BLaER1 (cell line): Measurements from ENCODE around the gene AIMP2.

Experiments used
- H3K27ac ChIP-seq: shearing (Covaris generic); formaldehyde crosslinking; 2 replicates; pipeline ENCODE4 v1.8.1; 2022
- H3K27me3 ChIP-seq: shearing (Covaris generic); formaldehyde crosslinking; 2 replicates; pipeline ENCODE4 v1.8.1; 2022
- H3K36me3 ChIP-seq: shearing (Covaris generic); formaldehyde crosslinking; 2 replicates; pipeline ENCODE4 v1.8.1; 2022
- H3K4me1 ChIP-seq: shearing (Covaris generic); formaldehyde crosslinking; 2 replicates; pipeline ENCODE4 v1.8.1; 2022
- H3K4me2 ChIP-seq: shearing (Covaris generic); formaldehyde crosslinking; 2 replicates; pipeline ENCODE4 v1.8.1; 2022
- H3K4me3 ChIP-seq: shearing (Covaris generic); formaldehyde crosslinking; 2 replicates; pipeline ENCODE4 v1.8.1; 2022
- H3K9ac ChIP-seq: shearing (Covaris generic); formaldehyde crosslinking; 2 replicates; pipeline ENCODE4 v1.8.1; 2022
- H3K9me3 ChIP-seq: shearing (Covaris generic); formaldehyde crosslinking; 2 replicates; pipeline ENCODE4 v1.8.1; 2022
- H4K20me1 ChIP-seq: shearing (Covaris generic); formaldehyde crosslinking; 2 replicates; pipeline ENCODE4 v1.8.1; 2022
- Cebpa-rat ChIP-seq: shearing (Covaris generic); IDR thresholded peaks from 2 replicates; pipeline ENCODE4 v1.8.1; 2022

The AIMP2 gene

GRCh38 chr7:6011541-6011940, 2.5 kb downstream of the AIMP2 start:
- H3K4me3 ChIP-seq = no peak overlapping the region

GRCh38 chr7:6012355-6013104, 3.5 kb downstream of the AIMP2 start:
- H3K4me3 ChIP-seq = no peak overlapping the region
- H3K27ac ChIP-seq = no peak overlapping the region
- H3K27me3 ChIP-seq = no peaks in the 10 kb centered on the region
- H3K4me1 ChIP-seq = peaks cover 44% of the 10 kb centered on the region
- H3K4me2 ChIP-seq = no peak overlapping the region
- no peak overlapping the region for H3K9ac ChIP-seq
- peaks cover 67% of the 10 kb centered on the region for H3K36me3 ChIP-seq
- no peaks in the 10 kb centered on the region for H3K9me3 ChIP-seq
- H4K20me1 ChIP-seq = peaks cover 36% of the 10 kb centered on the region
- 0 out of 2 replicates have a peak, but pooled peaks have one; percentile 65 for TF ChIP-seq Cebpa-rat

More at GRCh38 chr7:6011541-6011940, 2.5 kb downstream of the AIMP2 start:
- no peak for TF ChIP-seq Cebpa-rat
- Histone ChIP-seq H3K9ac (no peak overlapping the region), H3K27me3 (no peaks in the 10 kb centered on the region), H3K36me3 (peaks cover 57% of the 10 kb centered on the region), H3K9me3 (no peaks in the 10 kb centered on the region), H4K20me1 (peaks cover 31% of the 10 kb centered on the region), H3K4me1 (peaks cover 50% of the 10 kb centered on the region), H3K27ac (no peak overlapping the region), H3K4me2 (no peak overlapping the region)

GRCh38 chr7:6015917-6016652, 7.0 kb downstream of the AIMP2 start:
- Histone ChIP-seq H3K4me1 (peaks cover 20% of the 10 kb centered on the region), H3K9ac (no peak overlapping the region), H3K27ac (peak overlapping the region; percentile 33; the same call in 1 of the 2 replicates), H3K36me3 (peaks cover 97% of the 10 kb centered on the region), H3K27me3 (no peaks in the 10 kb centered on the region), H3K9me3 (no peaks in the 10 kb centered on the region), H4K20me1 (peaks cover 46% of the 10 kb centered on the region), H3K4me2 (no peak overlapping the region), H3K4me3 (no peak overlapping the region)
- TF ChIP-seq Cebpa-rat = no peak

DNA sequence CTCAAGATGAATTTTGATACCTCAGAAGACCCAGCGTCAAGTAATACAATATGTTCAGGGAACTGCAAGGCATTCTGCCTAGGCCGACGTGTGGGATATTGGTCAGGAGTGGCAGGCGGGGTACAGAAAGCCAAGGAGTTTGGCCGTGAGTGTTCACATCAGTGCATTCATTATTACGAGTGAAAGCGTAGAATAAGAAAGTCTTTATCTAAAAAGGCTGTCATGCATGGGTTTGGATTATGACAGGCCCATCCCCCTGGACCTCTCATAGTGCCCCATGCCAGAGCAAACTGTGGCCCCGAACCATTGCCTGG, 7.5 kb downstream of the AIMP2 start:
- no peaks in the 10 kb centered on the region for H3K27me3 ChIP-seq
- TF ChIP-seq Cebpa-rat = no peak
- peak overlapping the region; percentile 33; the same call in 1 of the 2 replicates for H3K27ac ChIP-seq
- H3K9ac ChIP-seq = no peak overlapping the region
- no peak overlapping the region for H3K4me2 ChIP-seq
- peaks cover 51% of the 10 kb centered on the region for H4K20me1 ChIP-seq
- peaks cover 97% of the 10 kb centered on the region for H3K36me3 ChIP-seq
- no peaks in the 10 kb centered on the region for H3K9me3 ChIP-seq
- no peak overlapping the region for H3K4me3 ChIP-seq
- H3K4me1 ChIP-seq = peaks cover 15% of the 10 kb centered on the region

GRCh38 chr7:6020371-6021286, 11.6 kb downstream of the AIMP2 start:
- H3K4me2 ChIP-seq = no peak overlapping the region
- no peak overlapping the region for H3K9ac ChIP-seq
- no peak for TF ChIP-seq Cebpa-rat
- no peaks in the 10 kb centered on the region for H3K9me3 ChIP-seq
- H3K27ac ChIP-seq = no peak overlapping the region
- peaks cover 65% of the 10 kb centered on the region for H4K20me1 ChIP-seq
- no peaks in the 10 kb centered on the region for H3K27me3 ChIP-seq
- peaks cover 9% of the 10 kb centered on the region for H3K4me1 ChIP-seq
- H3K36me3 ChIP-seq = peaks cover 100% of the 10 kb centered on the region
- no peak overlapping the region for H3K4me3 ChIP-seq

DNA sequence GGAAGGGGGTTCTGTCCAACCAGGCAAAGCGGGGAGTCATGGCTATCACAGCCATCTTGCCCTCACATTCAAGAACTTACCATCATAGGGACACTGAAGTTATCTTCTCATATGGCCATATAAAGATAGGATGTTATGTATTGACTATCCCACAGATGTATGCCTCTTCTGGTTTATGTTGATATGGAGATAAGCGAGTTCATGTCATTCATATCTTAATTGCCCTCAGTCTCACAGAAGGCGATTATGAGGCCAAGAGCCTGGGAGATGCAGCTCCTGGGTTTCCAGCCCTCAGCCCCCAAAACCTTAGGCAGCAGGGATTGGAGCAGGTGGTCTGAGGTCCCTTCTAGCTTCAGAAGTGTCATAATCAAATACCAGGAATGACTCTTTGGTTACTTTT, 13.6 kb downstream of the AIMP2 start:
- Histone ChIP-seq H3K27ac (no peak overlapping the region), H3K27me3 (no peaks in the 10 kb centered on the region), H3K4me1 (peaks cover 23% of the 10 kb centered on the region), H3K4me3 (no peak overlapping the region), H3K4me2 (no peak overlapping the region), H4K20me1 (peaks cover 71% of the 10 kb centered on the region), H3K36me3 (peaks cover 100% of the 10 kb centered on the region), H3K9me3 (no peaks in the 10 kb centered on the region), H3K9ac (no peak overlapping the region)
- no peak for TF ChIP-seq Cebpa-rat

- Histone ChIP-seq H4K20me1 (peaks cover 71% of the 10 kb centered on the region), H3K36me3 (peaks cover 100% of the 10 kb centered on the region), H3K4me2 (no peak overlapping the region), H3K9me3 (no peaks in the 10 kb centered on the region), H3K4me3 (no peak overlapping the region), H3K4me1 (peaks cover 24% of the 10 kb centered on the region), H3K27me3 (no peaks in the 10 kb centered on the region), H3K27ac (no peak overlapping the region), H3K9ac (no peak overlapping the region)
- TF ChIP-seq Cebpa-rat = no peak
Measured at GRCh38 chr7:6023974-6024435, 14.9 kb downstream of the AIMP2 start.

GRCh38 chr7:6026011-6026819, 17.1 kb downstream of the AIMP2 start:
- peaks cover 68% of the 10 kb centered on the region for H4K20me1 ChIP-seq
- TF ChIP-seq Cebpa-rat = no peak
- no peaks in the 10 kb centered on the region for H3K27me3 ChIP-seq
- H3K9ac ChIP-seq = peak overlapping the region; percentile 58
- peak overlapping the region; percentile 77 for H3K27ac ChIP-seq
- peak overlapping the region; percentile 89 for H3K4me2 ChIP-seq
- peak overlapping the region; percentile 54 for H3K4me3 ChIP-seq
- no peaks in the 10 kb centered on the region for H3K9me3 ChIP-seq
- H3K4me1 ChIP-seq = peaks cover 24% of the 10 kb centered on the region
- peaks cover 98% of the 10 kb centered on the region for H3K36me3 ChIP-seq

- H3K36me3 ChIP-seq = peaks cover 98% of the 10 kb centered on the region
- no peaks in the 10 kb centered on the region for H3K27me3 ChIP-seq
Measured at GRCh38 chr7:6026820-6027311, 17.8 kb downstream of the AIMP2 start.

More at GRCh38 chr7:6026820-6027311, 17.8 kb downstream of the AIMP2 start:
- Histone ChIP-seq H3K4me2 (peak overlapping the region; percentile 89), H3K4me1 (peaks cover 24% of the 10 kb centered on the region), H4K20me1 (peaks cover 68% of the 10 kb centered on the region), H3K4me3 (peak overlapping the region; percentile 54; the same call in 1 of the 2 replicates), H3K27ac (peak overlapping the region; percentile 69), H3K9ac (peak overlapping the region; percentile 51), H3K9me3 (no peaks in the 10 kb centered on the region)
- no peak for TF ChIP-seq Cebpa-rat
